Stimulated activated CD8-positive, alpha-beta memory T cell treated with anti-CD3 and anti-CD28 coated beads, Interleukin-15, amount 100 ng/mL, for 1 hour (primary cell): ENCODE results near the gene OSM.

Experiments
- DNase-seq: peaks from one replicate; pipeline ENCODE4 v3.0.0-alpha.2; 2020; ENCODE audit warnings: low read depth

OSM gene

GRCh38 chr22:30266445-30267381, at the start of gene OSM:
OSM (minus strand) TSS chr22:30266851; CDS start chr22:30266799, 52 bp downstream.
- peak; percentile 41 for DNase-seq

- no peak for DNase-seq
Measured at GRCh38 chr22:30315962-30316576, 49.4 kb upstream of the OSM start.

- DNase-seq = no peak
Measured at GRCh38 chr22:30314915-30315314, 48.3 kb upstream of the OSM start.

- no peak for DNase-seq
Measured at GRCh38 chr22:30313527-30314363, 47.1 kb upstream of the OSM start.

GRCh38 chr22:30312053-30312452, 45.4 kb upstream of the OSM start:
- no peak for DNase-seq

- DNase-seq = no peak
Measured at GRCh38 chr22:30310881-30311771, 44.5 kb upstream of the OSM start.

- DNase-seq = no peak
Measured at GRCh38 chr22:30309951-30310741, 43.5 kb upstream of the OSM start.

GRCh38 chr22:30308518-30309230, 42.0 kb upstream of the OSM start:
- no peak for DNase-seq

GRCh38 chr22:30308093-30308492, 41.4 kb upstream of the OSM start:
- no peak for DNase-seq

GRCh38 chr22:30307041-30307574, 40.5 kb upstream of the OSM start:
- no peak for DNase-seq

GRCh38 chr22:30306627-30307011, 40.0 kb upstream of the OSM start:
- no peak for DNase-seq

GRCh38 chr22:30305906-30306626, 39.4 kb upstream of the OSM start:
- no peak for DNase-seq

- DNase-seq = no peak
Measured at GRCh38 chr22:30305519-30305905, 38.9 kb upstream of the OSM start.

GRCh38 chr22:30304495-30305244, 38.0 kb upstream of the OSM start:
- no peak for DNase-seq

- no peak for DNase-seq
Measured at GRCh38 chr22:30302810-30303138, 36.1 kb upstream of the OSM start.

- no peak for DNase-seq
Measured at GRCh38 chr22:30301995-30302809, 35.6 kb upstream of the OSM start.

GRCh38 chr22:30299322-30299721, 32.7 kb upstream of the OSM start:
- no peak for DNase-seq
